Lung (tissue), 12 donors: ENCODE results near the gene ZFYVE21. TPM values are rescaled to one million over a fixed set of nuclear protein-coding genes. Genes with fewer than 3 reads are reported as not detected.
A peak's percentile ranks its signal among the peaks of the same experiment; 100 is the strongest.

Experiments used
- ATAC-seq: fragments of 200-7000 bp; cut with Tn5 transposase; one replicate; pipeline ENCODE4 v1.9.1; 2020; ENCODE audit warnings: moderate number of reproducible peaks; ENCODE audit not compliant: insufficient read depth, low FRiP score
- DNase-seq, 3 donors: peaks; one replicate each; pipeline ENCODE4 v3.0.0-alpha.2; 2013 to 2017
- H3K27ac ChIP-seq, 2 donors: one replicate each; pipeline ENCODE4 v1.5.1; 2013; ENCODE audit warnings: mild to moderate bottlenecking in 2 of 2, moderate library complexity in 2 of 2, control low read depth in 1 of 2, inconsistent platforms in 1 of 2, low read depth in 1 of 2, low read length in 1 of 2
- H3K27me3 ChIP-seq, 3 donors: one replicate each; pipeline ENCODE4 v1.5.1; 2013; ENCODE audit warnings: low read length in 2 of 3; ENCODE audit not compliant: control insufficient read depth in 3 of 3, insufficient read depth in 3 of 3
- H3K36me3 ChIP-seq, 4 donors: one replicate each; pipeline ENCODE4 v1.5.1; 2013; ENCODE audit warnings: low read length in 4 of 4, mild to moderate bottlenecking in 1 of 4, moderate library complexity in 1 of 4; ENCODE audit not compliant: control insufficient read depth in 4 of 4, insufficient read depth in 4 of 4
- H3K4me1 ChIP-seq, 5 donors: one replicate each; pipeline ENCODE4 v1.5.1; 2013; ENCODE audit warnings: low read length in 5 of 5, mild to moderate bottlenecking in 2 of 5, moderate library complexity in 1 of 5; ENCODE audit not compliant: control insufficient read depth in 5 of 5, insufficient read depth in 5 of 5
- H3K4me3 ChIP-seq: one replicate; pipeline ENCODE4 v1.5.1; 2013; ENCODE audit warnings: mild to moderate bottlenecking, control low read depth, moderate library complexity
- H3K9ac ChIP-seq, 2 donors: one replicate each; pipeline ENCODE4 v1.5.1; 2013; ENCODE audit warnings: low read length in 2 of 2, control low read depth in 1 of 2; ENCODE audit not compliant: insufficient read depth in 1 of 2
- H3K9me3 ChIP-seq, 4 donors: one replicate each; pipeline ENCODE4 v1.5.1; 2013; ENCODE audit warnings: low read length in 3 of 4, mild to moderate bottlenecking in 1 of 4, moderate library complexity in 1 of 4; ENCODE audit not compliant: control insufficient read depth in 4 of 4, insufficient read depth in 3 of 4
- WGBS, 2 donors: extraction: QIAGEN DNeasy Blood & Tissue Kit; methylation state at CpG; one replicate each; pipeline ENCODE4 v1.1.7; 2013; 5-methylcytosine and 5-hydroxymethylcytosine counted together
- polyA plus RNA-seq, 2 donors: library from polyadenylated mRNA; stranded (reverse); fragments of 200-250 nt; gene quantifications; one replicate each; pipeline ENCODE4 v1.2.1, GENCODE V29; 2013
- total RNA-seq, 2 donors: library from RNA; depleted of rRNA in 1 of 2; stranded (reverse); fragments of >200 nt in 1 of 2; gene quantifications; one replicate each; pipeline ENCODE4 v1.2.1, GENCODE V29; 2014 to 2021
- TF ChIP-seq, protein P1 (sequence below): IDR thresholded peaks from 2 replicates; pipeline ENCODE4 v1.5.1; 2012; ENCODE audit warnings: mild to moderate bottlenecking; ENCODE audit errors: control extremely low read depth, extremely low read depth
- donor health status: control.
- donor health status: control.
- donor health status: Bipolar disorder and iron deficiency.
- donor health status: healthy.
- donor health status: DM: yes; HTN: yes; CAD: no.

The ZFYVE21 gene
- total and polyA plus RNA-seq, 4 donors = 39.4 to 68.3 (median 47.5) TPM

DNA sequence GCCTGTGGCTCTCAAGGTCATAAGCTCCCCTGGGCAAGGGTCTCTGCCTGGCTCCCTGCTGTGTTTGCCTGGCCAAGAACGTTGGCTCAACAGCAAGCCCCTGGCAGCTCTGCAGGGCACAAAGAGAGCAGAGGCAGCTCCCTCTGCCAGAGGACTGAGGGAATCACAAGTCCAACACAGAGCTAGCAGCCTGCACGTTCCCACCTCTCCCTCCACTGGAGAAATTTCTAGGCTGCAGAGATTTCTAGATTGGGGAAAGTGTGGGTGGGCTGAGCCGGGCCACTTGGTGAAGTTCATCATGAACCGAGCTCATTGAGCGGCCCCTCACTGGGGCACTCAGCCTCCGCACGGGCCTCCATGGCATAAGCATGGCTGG, 19.8 kb downstream of the ZFYVE21 start:
- TF ChIP-seq, protein P1, sequence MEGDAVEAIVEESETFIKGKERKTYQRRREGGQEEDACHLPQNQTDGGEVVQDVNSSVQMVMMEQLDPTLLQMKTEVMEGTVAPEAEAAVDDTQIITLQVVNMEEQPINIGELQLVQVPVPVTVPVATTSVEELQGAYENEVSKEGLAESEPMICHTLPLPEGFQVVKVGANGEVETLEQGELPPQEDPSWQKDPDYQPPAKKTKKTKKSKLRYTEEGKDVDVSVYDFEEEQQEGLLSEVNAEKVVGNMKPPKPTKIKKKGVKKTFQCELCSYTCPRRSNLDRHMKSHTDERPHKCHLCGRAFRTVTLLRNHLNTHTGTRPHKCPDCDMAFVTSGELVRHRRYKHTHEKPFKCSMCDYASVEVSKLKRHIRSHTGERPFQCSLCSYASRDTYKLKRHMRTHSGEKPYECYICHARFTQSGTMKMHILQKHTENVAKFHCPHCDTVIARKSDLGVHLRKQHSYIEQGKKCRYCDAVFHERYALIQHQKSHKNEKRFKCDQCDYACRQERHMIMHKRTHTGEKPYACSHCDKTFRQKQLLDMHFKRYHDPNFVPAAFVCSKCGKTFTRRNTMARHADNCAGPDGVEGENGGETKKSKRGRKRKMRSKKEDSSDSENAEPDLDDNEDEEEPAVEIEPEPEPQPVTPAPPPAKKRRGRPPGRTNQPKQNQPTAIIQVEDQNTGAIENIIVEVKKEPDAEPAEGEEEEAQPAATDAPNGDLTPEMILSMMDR = no peak
- H3K9ac ChIP-seq = no peak overlapping the region
- H3K27me3 ChIP-seq = no peaks in the 10 kb centered on the region
- ATAC-seq (no peak), DNase-seq (peak in 1 of 3 donors; percentile 31)
- H3K4me1 ChIP-seq = peaks cover 0 to 26% (median 3%) of the 10 kb centered on the region in 5 donors
- peaks cover 12 to 76% (median 21%) of the 10 kb centered on the region in 4 donors for H3K36me3 ChIP-seq
- no peak overlapping the region for H3K27ac ChIP-seq
- no peak overlapping the region for H3K4me3 ChIP-seq
- 70 to 86% methylated on average over 7 of the region's 7 CpGs for WGBS, 2 donors
- no peaks in the 10 kb centered on the region for H3K9me3 ChIP-seq

DNA sequence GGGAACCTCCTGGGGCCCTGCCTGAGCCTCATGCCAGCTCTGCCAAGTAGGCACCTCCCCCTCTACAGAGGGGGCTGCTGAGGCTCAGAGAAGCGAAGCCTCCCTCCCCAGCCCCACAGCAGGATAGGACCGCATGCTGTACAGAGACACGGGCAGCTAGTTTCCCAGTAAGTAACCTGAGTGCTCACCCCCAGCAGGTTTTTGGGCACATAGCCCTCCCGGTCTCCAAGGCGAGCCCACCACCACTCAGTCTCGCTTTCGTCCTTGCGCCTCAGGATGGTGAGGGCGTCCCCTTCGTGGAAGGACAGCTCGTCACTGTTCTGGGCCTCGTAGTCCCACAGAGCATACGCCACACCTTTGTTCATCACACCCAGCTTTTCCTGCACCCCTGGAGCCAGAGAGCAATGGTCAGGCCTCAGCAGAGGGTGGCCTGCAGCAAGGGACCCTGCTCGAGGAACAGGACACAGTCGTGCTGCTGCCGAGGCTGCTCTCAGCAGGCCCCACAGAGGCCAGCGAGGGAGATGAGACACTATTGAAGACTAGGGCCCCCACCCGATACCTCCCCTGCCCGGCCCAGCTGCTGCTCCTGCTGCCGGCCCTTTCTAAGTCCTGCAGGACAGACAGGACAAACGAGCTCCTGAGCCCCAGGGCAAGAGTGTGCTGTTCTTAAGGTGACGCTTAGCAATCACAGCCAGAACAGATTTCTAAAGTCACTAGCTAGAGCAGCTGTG, 20.4 kb downstream of the ZFYVE21 start:
- no peak overlapping the region for H3K27ac ChIP-seq
- H3K4me3 ChIP-seq = no peak overlapping the region
- 89 to 93% methylated on average over 22 of the region's 22 CpGs for WGBS, 2 donors
- no peak for DNase-seq
- TF ChIP-seq, protein P1 = no peak
- no peaks in the 10 kb centered on the region for H3K27me3 ChIP-seq
- H3K9ac ChIP-seq = no peak overlapping the region
- H3K36me3 ChIP-seq = peaks cover 12 to 73% (median 20%) of the 10 kb centered on the region in 4 donors
- H3K9me3 ChIP-seq = no peaks in the 10 kb centered on the region
- ATAC-seq = no peak
- peaks cover 0 to 26% (median 3%) of the 10 kb centered on the region in 5 donors for H3K4me1 ChIP-seq

DNA sequence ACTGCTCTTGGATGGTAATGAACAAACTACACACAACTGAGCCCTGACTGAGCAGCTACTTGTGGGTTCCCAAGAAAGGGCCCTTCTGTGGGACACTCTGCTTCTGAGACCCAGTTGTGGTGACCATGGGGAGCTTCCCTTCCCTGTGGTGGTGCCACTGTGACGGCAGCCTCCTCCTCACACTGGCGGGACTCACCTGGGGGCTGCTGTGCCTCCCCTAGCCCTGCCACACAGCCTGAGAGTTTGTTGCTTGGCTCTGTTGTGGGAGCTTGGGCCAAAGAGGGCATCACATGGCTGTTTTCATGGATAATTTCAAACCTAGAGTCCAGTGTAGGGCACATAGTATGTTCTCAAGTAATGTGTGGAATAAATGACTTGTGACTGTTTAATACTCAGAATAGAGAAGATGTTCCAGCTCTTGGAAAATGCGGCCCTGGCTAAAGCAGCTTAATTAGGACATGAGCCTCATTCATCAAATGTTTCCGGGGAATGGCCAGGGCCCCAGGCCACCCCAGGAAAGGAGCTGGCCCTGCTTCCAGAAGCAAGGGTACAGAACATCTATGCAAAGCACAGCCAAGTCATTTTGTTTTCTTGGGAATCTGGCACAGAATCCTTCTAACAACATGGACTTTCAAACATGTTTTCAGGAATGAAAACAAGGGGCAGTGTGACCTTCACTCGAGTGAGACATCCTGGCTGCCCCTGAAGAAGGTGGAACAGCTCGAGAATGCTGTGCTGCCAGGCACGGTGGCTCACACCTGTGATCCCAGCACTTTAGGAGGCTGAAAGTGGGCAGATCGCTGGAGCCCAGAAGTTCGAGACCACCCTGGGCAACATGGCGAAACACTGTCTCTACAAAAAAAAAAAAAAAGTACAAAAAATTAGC, 21.2 kb downstream of the ZFYVE21 start:
- H3K36me3 ChIP-seq = peaks cover 12 to 69% (median 20%) of the 10 kb centered on the region in 4 donors
- H3K27me3 ChIP-seq = no peaks in the 10 kb centered on the region
- no peaks in the 10 kb centered on the region for H3K9me3 ChIP-seq
- no peak for ATAC-seq
- WGBS, 2 donors = 82 to 91% methylated on average over 10 of the region's 10 CpGs
- H3K9ac ChIP-seq = peak overlapping the region in 1 of 2 donors; percentile 7
- TF ChIP-seq, protein P1 = no peak
- H3K4me3 ChIP-seq = no peak overlapping the region
- no peak overlapping the region for H3K27ac ChIP-seq
- no peak for DNase-seq
- peaks cover 0 to 26% (median 3%) of the 10 kb centered on the region in 5 donors for H3K4me1 ChIP-seq
